Breast epithelium (tissue), 3 donors: ENCODE results near the gene LMOD1.

Source experiments
- CTCF ChIP-seq, 3 donors: fragments of 450-650 bp; IDR thresholded peaks; one replicate each; pipeline ENCODE4 v1.5.1; 2016 to 2017; ENCODE audit warnings: antibody characterized with exemption in 3 of 3, mild to moderate bottlenecking in 3 of 3, moderate library complexity in 3 of 3
- POLR2A ChIP-seq: fragments of 450-650 bp; IDR thresholded peaks from one replicate; pipeline ENCODE4 v1.6.1; 2016; ENCODE audit warnings: antibody characterized with exemption, mild to moderate bottlenecking, moderate library complexity
- POLR2AphosphoS5 ChIP-seq, 3 donors: sonication (generic); formaldehyde crosslinking; IDR thresholded peaks; one replicate each; pipeline ENCODE4 v1.6.1; 2017; ENCODE audit warnings: antibody characterized with exemption in 3 of 3

GRCh38 chr1:201905234-201905890 lies 41.0 kb downstream of the LMOD1 start:
- TF ChIP-seq POLR2AphosphoS5 (IDR thresholded peaks at IDR 0.05): no peak
- no peak for TF ChIP-seq CTCF (IDR thresholded peaks at IDR 0.05)
- no peak for TF ChIP-seq POLR2A
